ENCODE data around the gene SOS1. TPM values are rescaled to one million over a fixed set of nuclear protein-coding genes. Genes with fewer than 3 reads are reported as not detected.
"Not testable (repeated sequence)": the region's sequence is repeated elsewhere in the genome, so short reads cannot be mapped to it uniquely, and the experiment has no call there.

SOS1 gene
- polyA plus RNA-seq, 3 donors: 51.3 to 61.8 (median 55.6) TPM

DNA sequence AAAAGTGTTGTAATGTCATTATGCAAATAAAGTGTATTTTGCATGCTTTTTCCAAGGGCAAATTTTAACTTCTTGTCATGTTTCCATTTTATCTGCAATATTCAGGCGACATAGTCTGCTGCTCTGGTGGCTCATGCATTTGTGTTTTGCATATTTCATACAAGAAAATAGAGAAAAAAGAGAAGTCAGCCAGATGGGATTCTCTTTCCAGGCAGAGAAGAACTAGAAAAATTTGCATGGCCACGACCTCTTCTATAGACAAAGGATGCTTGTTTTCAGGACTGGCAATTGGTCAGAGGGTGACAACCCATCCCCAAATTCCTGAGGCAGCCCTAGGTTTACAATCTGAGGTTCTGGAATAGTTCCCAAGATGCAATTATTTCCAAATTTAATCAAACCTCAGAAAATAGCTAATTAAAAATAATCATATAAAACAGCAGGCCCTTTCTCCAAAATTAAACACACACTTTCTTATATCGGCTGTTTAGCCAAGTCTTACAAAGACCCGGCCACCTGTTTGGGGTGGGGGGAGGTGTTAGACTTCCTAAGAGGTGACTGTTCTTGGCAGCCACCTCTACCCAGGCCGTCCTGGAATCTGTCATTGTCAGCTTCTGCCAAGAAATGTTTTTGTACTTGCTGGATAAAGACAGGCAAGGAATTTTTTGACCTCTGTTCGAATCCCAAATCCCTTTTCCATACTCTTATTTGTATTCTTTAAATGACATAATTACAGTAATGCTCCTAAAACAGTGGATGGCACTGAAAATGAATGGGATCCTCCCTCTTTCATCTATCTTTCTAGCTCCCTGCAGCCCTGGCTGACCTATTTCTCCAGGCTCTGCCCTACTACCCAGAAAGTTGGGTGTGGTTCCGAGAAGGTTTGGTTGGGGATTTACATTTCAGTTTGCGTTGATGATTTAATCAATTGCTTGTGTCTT, 20.8 kb upstream of the SOS1 start:
- no peak for DNase-seq (ENCODE audit: extremely low read depth in 1 of 11, low read depth in 9 of 11, low spot score in 4 of 11)

DNA sequence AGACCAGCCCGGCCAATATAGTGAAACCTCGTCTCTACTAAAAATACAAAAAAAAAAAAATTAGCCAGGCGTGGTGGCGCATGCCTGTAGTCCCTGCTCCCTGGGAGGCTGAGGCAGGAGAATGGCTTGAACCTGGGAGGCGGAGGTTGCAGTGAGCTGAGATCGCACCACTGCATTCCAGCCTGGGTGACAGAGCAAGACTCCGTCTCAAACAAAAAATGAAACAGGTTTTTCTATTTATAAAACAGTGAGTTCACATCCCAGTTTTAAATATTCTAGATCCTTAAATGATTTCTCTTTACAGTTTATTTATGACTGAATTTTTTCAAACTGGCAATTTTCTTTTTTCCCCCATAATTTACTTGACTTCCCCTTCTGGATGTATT, 20.1 kb upstream of the SOS1 start:
- DNase-seq (ENCODE audit: extremely low read depth in 1 of 11, low read depth in 9 of 11, low spot score in 4 of 11): not testable (repeated sequence)

DNA sequence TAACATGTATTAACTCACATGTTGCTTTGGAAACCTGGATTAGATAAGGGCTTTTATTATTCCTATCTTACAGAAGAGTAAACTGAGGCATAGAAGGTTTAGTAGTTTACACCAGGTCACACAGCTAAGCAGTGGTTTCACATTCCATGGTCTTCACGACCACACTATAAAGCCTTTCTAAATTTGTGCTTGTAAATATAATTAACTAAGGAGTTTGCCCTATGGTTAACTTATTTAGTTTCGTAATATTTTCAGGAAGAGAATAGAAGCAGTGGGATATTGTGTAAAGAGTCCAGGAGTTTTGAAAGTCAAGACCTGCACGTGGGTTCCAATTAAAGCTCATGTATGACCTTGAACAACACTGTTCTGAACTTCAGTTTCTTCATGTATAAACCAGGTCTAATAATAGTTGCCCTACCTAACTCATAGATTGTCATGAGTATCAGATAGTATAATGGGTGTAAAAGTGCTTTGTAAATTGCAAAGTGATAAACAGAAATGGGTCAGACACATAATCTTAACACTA, 19.5 kb upstream of the SOS1 start:
- no peak for DNase-seq (ENCODE audit: extremely low read depth in 1 of 11, low read depth in 9 of 11, low spot score in 4 of 11)

DNA sequence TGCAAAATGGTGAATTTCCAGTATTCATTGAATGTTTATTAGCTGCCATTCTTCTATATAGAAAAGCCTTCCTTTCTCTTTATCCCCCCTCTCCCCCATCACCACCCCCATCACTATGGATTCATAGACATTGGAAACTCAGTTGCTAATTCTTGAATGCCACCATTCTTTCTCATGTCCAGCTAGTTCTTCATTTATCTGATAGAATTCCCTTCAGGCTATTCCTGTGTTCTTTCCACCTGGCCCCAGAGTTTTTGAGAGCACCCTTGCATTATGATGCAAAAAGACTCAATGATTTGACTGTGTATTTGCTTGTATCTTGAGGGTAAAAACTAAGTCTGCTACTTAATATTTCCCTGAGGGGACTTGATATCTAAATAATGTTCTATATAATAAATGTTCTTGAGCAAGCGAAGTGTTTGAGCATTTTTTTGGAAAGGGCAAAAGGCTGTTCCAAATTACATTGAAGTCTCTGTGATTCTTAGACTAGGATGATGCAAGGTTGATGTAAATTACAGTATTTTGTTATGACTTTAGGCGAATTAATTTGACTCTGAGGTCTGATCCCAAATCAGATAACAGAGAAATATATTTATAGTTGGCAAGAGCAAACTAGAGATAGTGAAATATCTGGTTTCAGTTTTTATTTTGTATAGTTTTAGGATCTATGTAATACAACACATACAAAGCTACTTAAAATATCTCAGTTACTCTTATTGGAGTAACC, 18.8 kb upstream of the SOS1 start:
- no peak for DNase-seq (ENCODE audit: extremely low read depth in 1 of 11, low read depth in 9 of 11, low spot score in 4 of 11)

DNA sequence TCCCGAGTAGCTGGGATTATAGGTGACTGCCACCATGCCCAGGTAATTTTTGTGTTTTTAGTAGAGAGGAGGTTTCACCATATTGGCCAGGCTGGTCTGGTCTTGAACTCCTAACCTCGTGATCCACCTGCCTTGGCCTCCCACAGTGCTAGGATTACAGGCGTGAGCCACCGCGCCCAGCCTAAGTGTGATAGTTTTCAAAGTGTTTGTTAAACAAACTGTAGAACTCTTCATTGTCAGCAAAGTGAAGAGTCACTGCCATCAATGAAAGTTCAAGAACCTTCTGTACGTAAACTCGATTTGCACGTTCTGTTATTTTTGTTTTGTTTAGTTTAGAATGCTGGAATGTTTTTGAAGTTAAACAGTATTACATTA, 18.0 kb upstream of the SOS1 start:
- DNase-seq (ENCODE audit: extremely low read depth in 1 of 11, low read depth in 9 of 11, low spot score in 4 of 11): no peak

DNA sequence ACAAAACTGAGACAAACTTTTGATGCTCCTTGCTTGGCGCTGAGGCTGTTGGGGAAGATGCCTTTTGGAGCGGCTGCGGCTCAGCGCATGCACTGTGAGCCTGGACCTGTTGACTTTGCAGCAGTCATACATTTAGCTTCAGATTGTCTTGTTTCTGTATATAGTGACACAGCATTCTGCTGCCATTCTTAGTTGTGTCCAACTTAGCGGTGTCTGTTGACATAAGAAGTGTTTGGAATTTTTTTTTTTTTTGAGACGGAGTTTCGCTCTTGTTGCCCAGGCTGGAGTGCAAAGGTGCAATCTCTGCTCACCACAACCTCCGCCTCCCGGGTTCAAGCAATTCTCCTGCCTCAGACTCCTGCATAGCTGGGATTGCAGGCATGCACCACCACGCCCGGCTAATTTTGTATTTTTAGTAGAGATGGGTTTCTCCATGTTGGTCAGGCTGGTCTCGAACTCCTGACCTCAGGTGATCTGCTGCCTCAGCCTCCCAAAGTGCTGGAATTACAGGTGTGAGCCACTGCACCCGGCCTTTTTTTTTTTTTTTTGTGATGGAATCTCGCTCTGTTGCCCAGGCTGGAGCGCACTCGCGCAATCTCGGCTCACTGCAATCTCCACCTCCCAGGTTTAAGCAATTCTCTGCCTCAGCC, 17.5 kb upstream of the SOS1 start:
- DNase-seq (ENCODE audit: extremely low read depth in 1 of 11, low read depth in 9 of 11, low spot score in 4 of 11): not testable (repeated sequence)

DNA sequence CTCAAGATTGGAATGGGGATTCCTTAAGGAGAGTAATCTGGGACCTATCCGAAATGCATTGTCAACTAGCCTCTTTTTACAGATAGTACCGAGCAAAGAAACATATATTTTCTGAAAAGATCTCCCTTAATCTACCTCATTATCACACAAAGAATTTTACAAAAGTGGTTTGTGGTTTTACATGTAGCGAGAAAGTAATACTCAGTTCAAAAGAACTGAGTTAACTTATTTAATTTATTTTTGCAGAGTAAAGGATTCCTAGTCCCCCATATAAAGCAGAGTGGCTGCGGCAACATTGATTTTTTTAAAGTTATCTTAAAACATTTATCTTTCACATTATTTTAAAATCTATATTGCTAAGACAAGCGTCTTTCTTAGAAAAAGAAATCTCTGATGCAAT, 15.9 kb upstream of the SOS1 start:
- no peak for DNase-seq (ENCODE audit: extremely low read depth in 1 of 11, low read depth in 9 of 11, low spot score in 4 of 11)

DNA sequence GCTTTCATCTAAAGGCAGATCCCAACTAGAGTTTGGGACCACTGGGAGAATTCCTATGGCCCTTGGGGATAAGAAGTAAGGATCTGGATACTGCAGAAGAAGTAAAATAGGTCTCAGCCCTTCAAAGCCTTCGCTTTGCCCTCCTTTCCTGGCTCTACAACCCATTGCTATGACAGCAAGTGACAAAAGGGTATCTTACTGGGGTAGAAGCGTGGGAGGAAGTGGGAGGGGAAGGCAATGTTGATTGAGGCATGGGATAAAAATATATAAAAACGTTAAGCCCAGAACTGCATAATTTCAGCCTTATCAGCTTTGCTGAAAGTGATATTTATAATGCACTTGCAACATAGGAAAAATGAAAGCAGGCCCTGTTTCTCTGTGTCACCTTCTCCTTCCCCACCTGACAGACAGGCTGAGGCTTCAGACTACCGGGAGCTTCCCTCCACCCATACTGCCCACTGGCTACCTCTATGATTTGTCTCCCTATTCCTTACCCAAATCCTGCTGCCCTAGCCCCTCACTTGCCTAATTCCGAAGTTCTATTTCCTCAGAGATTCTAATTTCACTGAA, 14.9 kb upstream of the SOS1 start:
- DNase-seq (ENCODE audit: extremely low read depth in 1 of 11, low read depth in 9 of 11, low spot score in 4 of 11): no peak

DNA sequence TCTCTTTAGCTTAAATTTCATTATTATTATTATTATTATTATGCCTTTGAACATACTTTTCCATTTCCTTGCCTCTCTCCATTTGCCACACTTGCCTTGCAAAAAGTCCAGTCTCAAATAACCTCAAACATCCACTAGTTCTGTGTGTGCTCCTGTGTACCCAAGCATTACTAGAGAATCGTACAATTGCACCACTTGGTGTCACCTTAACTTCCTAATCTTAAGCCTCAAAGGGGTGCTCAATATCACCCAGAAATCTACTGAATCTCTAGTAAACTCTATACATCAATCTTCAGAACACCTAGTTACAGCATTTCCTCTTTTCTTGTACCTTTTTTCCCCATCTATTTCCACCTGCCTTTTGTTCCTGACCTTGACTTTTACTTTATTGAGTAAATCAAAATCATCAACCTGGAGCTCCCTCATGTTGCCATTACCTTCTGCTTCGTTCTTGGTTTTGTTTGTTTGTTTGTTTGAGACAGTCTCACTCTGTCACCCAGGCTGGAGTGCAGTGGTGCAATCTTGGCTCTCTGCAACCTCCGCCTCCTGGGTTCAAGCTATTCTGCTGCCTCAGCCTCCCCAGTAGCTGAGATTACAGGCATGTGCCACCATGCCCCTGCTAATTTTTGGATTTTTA, 12.5 kb upstream of the SOS1 start:
- DNase-seq (ENCODE audit: extremely low read depth in 1 of 11, low read depth in 9 of 11, low spot score in 4 of 11): no peak

DNA sequence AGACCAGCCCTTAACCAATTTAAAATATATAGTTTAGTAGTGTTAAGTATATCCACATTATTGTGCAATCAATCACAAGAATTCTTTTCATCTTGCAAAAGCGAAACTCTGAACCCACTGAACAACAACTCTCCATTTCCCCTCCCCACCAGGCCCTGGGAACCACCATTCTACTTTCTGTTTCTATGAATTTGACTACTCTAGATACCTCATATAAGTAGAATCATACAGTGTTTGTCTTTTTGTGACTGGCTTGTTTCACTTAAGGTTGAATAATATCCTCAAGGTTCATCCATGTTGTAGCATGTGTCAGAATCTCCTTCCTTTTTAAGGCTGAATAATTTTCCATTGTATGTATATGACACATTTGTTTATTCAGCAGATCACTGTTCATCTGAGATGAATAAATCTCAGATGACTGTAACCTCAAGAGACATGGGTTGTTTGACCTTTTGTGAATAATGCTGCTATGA, 8.1 kb upstream of the SOS1 start:
- DNase-seq (ENCODE audit: extremely low read depth in 1 of 11, low read depth in 9 of 11, low spot score in 4 of 11): no peak

DNA sequence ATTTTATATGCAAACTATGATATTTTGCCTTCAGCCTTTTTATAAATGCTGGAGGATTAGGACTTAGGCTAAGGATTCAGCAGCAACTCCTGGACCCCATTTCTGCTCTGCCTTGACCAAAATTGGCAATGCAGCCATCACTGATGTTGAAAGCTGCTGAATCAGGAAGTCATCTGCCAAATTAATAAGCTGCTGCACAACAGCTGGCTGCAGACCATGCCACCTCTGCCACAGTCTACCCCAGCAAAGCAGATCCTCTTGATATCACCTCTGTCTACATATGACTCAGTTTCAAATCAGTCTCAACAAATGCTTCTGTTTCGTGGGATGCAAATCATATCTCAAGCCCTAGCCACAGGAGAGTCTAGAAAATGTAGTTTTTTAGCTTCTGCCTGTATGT, 7.1 kb upstream of the SOS1 start:
- no peak for DNase-seq (ENCODE audit: extremely low read depth in 1 of 11, low read depth in 9 of 11, low spot score in 4 of 11)

DNA sequence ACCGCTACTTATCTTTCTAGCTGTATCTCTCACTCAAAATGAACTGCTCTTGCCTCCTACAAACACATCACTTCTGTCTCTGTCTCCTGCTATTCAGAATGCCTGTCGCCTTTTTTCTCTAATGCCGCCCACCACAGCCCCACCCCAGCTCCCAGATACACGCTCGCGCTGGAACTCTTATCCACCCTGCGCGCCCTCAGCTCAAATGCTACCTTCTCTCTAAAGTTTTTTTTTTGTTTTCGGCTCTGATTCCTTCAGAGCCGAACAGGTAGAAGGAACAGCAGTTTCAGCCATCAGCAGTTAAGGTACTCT, 3.9 kb upstream of the SOS1 start:
- DNase-seq (ENCODE audit: extremely low read depth in 1 of 11, low read depth in 9 of 11, low spot score in 4 of 11): no peak

DNA sequence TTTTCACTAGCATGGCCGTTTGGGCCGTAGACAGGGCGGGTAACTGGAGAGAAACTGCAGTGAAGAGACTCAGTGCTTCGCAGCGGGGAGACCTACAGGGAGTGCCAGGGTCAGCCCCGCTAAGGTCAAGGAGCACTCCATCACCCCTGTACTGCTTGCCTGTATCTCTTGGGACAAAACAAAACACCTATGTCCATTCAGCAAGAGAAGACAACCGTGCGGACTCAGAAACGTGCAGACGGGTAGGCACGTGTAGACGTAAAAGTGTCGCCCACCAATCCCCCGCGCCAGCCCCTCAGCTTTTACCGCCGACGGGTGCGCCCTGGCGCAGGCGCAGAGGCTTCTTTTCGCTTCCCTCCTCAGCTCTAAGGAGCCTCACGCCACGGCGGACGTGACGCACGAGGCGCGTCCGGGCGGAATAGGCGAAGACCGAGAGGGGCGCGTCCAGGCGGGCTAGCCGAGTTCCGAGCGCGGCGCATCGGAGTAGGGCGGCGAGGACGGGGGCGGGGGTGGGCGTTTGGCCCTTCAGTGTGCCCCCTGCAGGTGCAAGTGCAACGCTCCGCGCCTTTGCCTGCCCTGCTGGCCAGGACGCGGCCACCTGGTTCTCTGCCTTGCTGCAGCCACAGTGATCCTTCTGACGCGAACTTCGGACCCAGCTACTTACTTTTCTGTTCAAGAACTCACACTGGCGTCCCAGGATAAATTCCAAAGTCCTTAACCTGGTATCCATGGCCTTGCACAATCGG, 3.3 kb upstream of the SOS1 start:
- DNase-seq (ENCODE audit: extremely low read depth in 1 of 11, low read depth in 9 of 11, low spot score in 4 of 11): peak; percentile 89 to 97 (median 96)

DNA sequence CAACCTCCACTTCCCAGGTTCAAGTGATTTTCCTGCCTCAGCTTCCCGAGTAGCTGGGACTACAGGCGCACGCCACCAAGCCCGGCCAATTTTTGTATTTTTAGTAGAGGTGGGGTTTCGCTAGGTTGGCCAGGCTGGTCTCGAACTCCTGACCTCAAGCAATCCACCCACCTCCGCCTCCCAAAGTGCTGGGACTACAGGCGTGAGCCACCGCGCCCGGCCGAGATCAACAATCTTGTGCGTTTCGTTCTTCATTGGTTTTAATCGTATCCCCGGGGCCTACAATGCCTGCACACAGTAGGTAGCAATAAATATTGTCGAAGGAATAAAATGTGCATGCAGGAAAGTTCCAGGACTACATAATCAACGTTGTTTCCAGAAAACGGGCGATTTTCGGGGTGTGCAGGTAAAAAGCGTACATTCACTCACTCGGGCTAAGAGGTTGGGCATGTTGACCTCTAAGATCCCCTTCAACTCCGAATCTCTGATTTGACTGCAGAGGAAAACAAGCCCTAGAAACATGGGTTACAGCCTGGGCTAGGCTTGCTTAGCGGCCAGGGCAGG, 2.7 kb upstream of the SOS1 start:
- no peak for DNase-seq (ENCODE audit: extremely low read depth in 1 of 11, low read depth in 9 of 11, low spot score in 4 of 11)

DNA sequence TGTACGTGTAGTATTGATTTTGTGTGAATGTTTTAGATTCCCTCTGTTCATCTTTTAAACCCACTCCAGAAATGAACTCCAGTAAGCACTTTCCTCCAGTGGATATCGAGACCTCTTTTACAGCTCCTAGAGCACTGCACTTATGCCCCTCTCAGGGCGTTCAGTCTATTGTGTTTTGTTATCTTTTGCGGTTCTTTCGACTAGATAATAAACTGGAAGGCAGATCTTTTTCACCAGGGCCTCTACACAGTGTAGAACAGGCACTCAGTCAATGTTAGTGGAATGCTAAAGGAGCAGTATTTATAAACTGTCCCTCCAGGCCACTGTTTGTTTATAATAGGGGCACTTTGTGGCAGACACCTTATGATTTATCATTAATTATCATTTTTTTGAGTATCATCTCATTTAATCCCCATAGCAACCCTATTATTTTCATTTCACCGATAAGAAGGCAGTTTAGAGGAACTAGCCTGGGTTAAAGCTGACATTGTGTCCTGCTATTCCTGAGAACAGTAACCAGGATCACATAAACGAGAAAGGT, 742 bp upstream of the SOS1 start:
- DNase-seq (ENCODE audit: extremely low read depth in 1 of 11, low read depth in 9 of 11, low spot score in 4 of 11): peak in 2 of 11 donors; percentile 11

DNA sequence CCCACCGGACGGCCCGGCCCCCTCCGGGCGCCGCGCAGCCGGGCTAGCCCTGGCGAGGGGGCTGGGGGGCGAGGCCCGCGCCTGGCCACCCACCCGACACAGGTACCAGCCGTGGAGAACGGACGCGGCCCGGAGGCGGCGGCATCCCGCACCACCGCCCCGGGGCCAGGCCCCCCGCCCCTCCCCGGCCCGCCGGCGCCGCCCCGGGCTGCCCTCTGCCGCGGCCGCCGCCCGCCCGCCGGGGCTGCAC, 405 bp downstream of the SOS1 start:
- no peak for DNase-seq (ENCODE audit: extremely low read depth in 1 of 11, low read depth in 9 of 11, low spot score in 4 of 11)

DNA sequence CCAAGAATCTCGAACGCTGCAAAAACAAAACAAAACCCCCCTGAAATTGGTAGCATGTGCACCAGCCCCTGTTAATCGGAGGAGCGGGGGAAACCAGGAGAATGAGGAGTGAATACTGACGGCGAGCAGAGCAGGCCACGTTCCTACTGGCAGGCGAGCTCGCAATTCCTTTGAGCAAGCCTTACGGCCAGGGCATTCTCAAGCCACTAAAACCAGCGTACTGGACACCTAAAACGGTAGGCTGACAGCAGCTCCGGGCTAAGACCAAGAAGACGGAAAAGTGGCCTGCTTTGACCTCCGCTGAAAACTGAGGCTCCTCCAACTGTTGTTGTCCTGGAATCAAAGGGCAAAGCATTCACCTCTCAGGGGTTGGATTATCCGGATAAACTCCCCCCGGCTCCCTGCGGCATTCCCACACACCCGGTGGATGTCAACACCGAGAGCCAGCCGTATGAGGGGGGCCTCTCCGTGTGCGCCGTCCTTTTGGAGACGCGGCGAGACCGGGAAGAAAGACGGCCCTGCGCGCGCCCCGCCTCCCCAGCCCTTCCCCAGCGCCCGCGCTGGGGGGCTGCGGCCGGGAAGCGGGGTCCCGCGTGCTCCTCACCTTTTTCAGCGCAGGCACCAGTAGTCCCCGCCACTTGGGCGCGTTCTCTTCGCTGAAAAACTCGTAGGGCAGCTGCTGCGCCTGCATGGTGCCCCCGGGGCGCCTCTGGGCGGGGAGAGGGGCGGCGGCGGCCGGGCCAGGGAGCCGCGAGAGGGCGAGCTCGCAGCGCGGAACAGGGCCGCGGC, 925 bp downstream of the SOS1 start:
- peak in 8 of 11 donors; percentile 24 to 54 (median 42) for DNase-seq (ENCODE audit: extremely low read depth in 1 of 11, low read depth in 9 of 11, low spot score in 4 of 11)
